CD4-positive, alpha-beta T cell (primary cell): ENCODE measurements around the gene SPSB3. TPM values are rescaled to one million over a fixed set of nuclear protein-coding genes. Genes with fewer than 3 reads are reported as not detected.

Source experiments
- ATAC-seq: fragments of 200-7000 bp; cut with Tn5 transposase; one replicate; pipeline ENCODE4 v1.10.0; 2022; ENCODE audit warnings: mild to moderate bottlenecking; ENCODE audit not compliant: poor library complexity
- CTCF ChIA-PET: fragments of 350-600 bp; sonication (Branson Sonifier 250); formaldehyde crosslinking; loops from one replicate; lab custom pipeline; 2021; ENCODE audit warnings: antibody characterized with exemption, inconsistent platforms; lab: Charles Lee
- POLR2A ChIA-PET: fragments of 350-600 bp; sonication (Branson Sonifier 250); formaldehyde crosslinking; loops from one replicate; lab custom pipeline; 2021; ENCODE audit warnings: antibody characterized with exemption, inconsistent platforms; lab: Charles Lee
- DNase-seq, 14 experiments: peaks; one replicate each; pipeline ENCODE4 v3.0.0-alpha.2; 2013 to 2020; ENCODE audit warnings: mixed read lengths in 2 of 14
- H3K27ac ChIP-seq, 2 donors: one replicate each; pipeline versions ENCODE4 v1.5.1 to v1.7.0; 2013; ENCODE audit warnings: low read length in 2 of 2, low read depth in 1 of 2, mild to moderate bottlenecking in 1 of 2
- H3K27me3 ChIP-seq, 2 experiments: 1 replicate in 1 of 2; 2 replicates in 1 of 2; pipeline versions ENCODE4 v1.6.1 to v1.7.0; 2013; ENCODE audit warnings: low read length in 2 of 2, control low read depth in 1 of 2, mild to moderate bottlenecking in 1 of 2, moderate library complexity in 1 of 2; ENCODE audit not compliant: insufficient read depth in 2 of 2, control insufficient read depth in 1 of 2
- H3K36me3 ChIP-seq: one replicate; pipeline ENCODE4 v1.6.1; 2013; ENCODE audit warnings: low read length, control low read depth; ENCODE audit not compliant: insufficient read depth
- H3K4me1 ChIP-seq: one replicate; pipeline ENCODE4 v1.6.1; 2013; ENCODE audit warnings: low read length, control low read depth; ENCODE audit not compliant: insufficient read depth
- H3K4me3 ChIP-seq: one replicate; pipeline ENCODE4 v1.5.1; 2013; ENCODE audit warnings: mild to moderate bottlenecking, low read length, moderate library complexity
- H3K9me3 ChIP-seq, 2 experiments: 1 replicate in 1 of 2; 2 replicates in 1 of 2; pipeline versions ENCODE4 v1.6.1 to v1.7.0; 2013; ENCODE audit warnings: low read length in 2 of 2, mild to moderate bottlenecking in 2 of 2, control low read depth in 1 of 2, moderate library complexity in 1 of 2; ENCODE audit not compliant: control insufficient read depth in 1 of 2, insufficient read depth in 1 of 2
- H3K27ac Mint-ChIP-seq: one replicate; pipeline ENCODE4 v1.8.0; 2020; ENCODE audit warnings: mixed read lengths
- H3K27me3 Mint-ChIP-seq: one replicate; pipeline ENCODE4 v1.8.0; 2021; ENCODE audit warnings: mixed read lengths
- H3K36me3 Mint-ChIP-seq: one replicate; pipeline ENCODE4 v1.8.0; 2021; ENCODE audit warnings: low read depth, mixed read lengths
- H3K4me1 Mint-ChIP-seq: one replicate; pipeline ENCODE4 v1.8.0; 2021; ENCODE audit warnings: low read depth, mixed read lengths
- H3K4me3 Mint-ChIP-seq: one replicate; pipeline ENCODE4 v1.8.0; 2020; ENCODE audit warnings: mild to moderate bottlenecking, mixed read lengths
- H3K9me3 Mint-ChIP-seq: one replicate; pipeline ENCODE4 v1.8.0; 2020; ENCODE audit warnings: mixed read lengths
- CTCF ChIP-seq: fragments of 200-600 bp; IDR thresholded peaks from one replicate; pipeline ENCODE4 v1.8.0; 2022; ENCODE audit warnings: antibody characterized with exemption, mild to moderate bottlenecking
- intact Hi-C, 2 experiments: fragments of 100-400 bp; cut with DNase I in 1 of 2; cut with micrococcal nuclease in 1 of 2; formaldehyde crosslinking; loops; one replicate each; pipeline versions ENCODE4 v1.15.1 to v1.9.0; 2023 to 2025; cut with DNase I, micrococcal nuclease
- total RNA-seq, 174 experiments: library from RNA in 2 of 174; stranded (reverse) in 2 of 174; gene quantifications; one replicate each; pipeline ENCODE4 v1.2.3 and lab custom pipeline; 2021 to 2026

Gene SPSB3
- total RNA-seq, 2 experiments from 2014 or later = 86.3 to 87.6 TPM

DNA sequence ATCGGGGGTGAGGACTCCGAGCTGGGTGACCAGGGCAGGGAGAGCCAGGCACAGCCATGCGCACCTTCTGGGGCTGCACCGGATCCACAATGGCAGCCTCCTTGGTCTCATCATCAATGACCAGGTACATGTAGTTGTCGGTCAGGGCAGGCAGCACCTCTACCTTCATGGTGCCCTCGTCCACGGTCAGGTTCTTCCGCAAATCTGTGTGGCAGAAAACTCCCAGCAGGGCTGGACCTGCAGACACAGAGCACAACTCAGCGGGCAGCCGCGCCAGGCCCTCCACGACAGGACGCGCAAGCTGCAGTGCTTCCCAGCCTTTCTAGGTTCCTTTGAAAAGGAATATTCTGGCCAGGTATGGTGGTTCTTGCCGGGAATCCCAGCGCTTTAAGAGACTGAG is 40.4 kb upstream of the SPSB3 start:
- POLR2A ChIA-PET = no interaction called here
- CTCF ChIA-PET = no interaction called here
- Mint-ChIP-seq H3K4me3 (no peak overlapping the region), H3K27me3 (no peaks in the 10 kb centered on the region), H3K9me3 (no peaks in the 10 kb centered on the region), H3K4me1 (peaks cover 21% of the 10 kb centered on the region), H3K36me3 (peaks cover 6% of the 10 kb centered on the region), H3K27ac (no peak overlapping the region)
- no peak for ATAC-seq
- no peak for TF ChIP-seq CTCF
- no peak for DNase-seq
- intact Hi-C loops = no loop called here
- H3K4me3 ChIP-seq = no peak overlapping the region
- no peaks in the 10 kb centered on the region for H3K27me3 ChIP-seq
- no peak overlapping the region for H3K27ac ChIP-seq
- peaks cover 45% of the 10 kb centered on the region for H3K36me3 ChIP-seq
- no peaks in the 10 kb centered on the region for H3K9me3 ChIP-seq
- H3K4me1 ChIP-seq = peaks cover 40% of the 10 kb centered on the region

- Mint-ChIP-seq H3K36me3 (peaks cover 6% of the 10 kb centered on the region), H3K27ac (no peak overlapping the region), H3K27me3 (no peaks in the 10 kb centered on the region), H3K4me3 (no peak overlapping the region), H3K4me1 (peaks cover 14% of the 10 kb centered on the region), H3K9me3 (no peaks in the 10 kb centered on the region)
- Histone ChIP-seq H3K4me3 (no peak overlapping the region), H3K9me3 (no peaks in the 10 kb centered on the region), H3K27ac (no peak overlapping the region), H3K4me1 (peaks cover 33% of the 10 kb centered on the region), H3K27me3 (no peaks in the 10 kb centered on the region), H3K36me3 (peaks cover 51% of the 10 kb centered on the region)
- ChIA-PET CTCF (no interaction called here), POLR2A (no interaction called here)
- intact Hi-C loops = no loop called here
- no peak for TF ChIP-seq CTCF
- DNase-seq = no peak
- no peak for ATAC-seq
These were observed 39.7 kb upstream of the SPSB3 start for GRCh38 chr16:1821861-1822611.

- no peak overlapping the region for H3K27ac Mint-ChIP-seq
- ChIA-PET POLR2A (no interaction called here), CTCF (no interaction called here)
- intact Hi-C loops = no loop called here
- H3K36me3 Mint-ChIP-seq = peaks cover 13% of the 10 kb centered on the region
- H3K36me3 ChIP-seq = peaks cover 61% of the 10 kb centered on the region
- no peak overlapping the region for H3K4me3 ChIP-seq
- H3K4me3 Mint-ChIP-seq = no peak overlapping the region
- no peak for TF ChIP-seq CTCF
- ATAC-seq (no peak), DNase-seq (no peak)
- no peaks in the 10 kb centered on the region for H3K9me3 ChIP-seq
- H3K27ac ChIP-seq = no peak overlapping the region
- H3K9me3 Mint-ChIP-seq = no peaks in the 10 kb centered on the region
- peaks cover 14% of the 10 kb centered on the region for H3K4me1 Mint-ChIP-seq
- H3K4me1 ChIP-seq = peaks cover 32% of the 10 kb centered on the region
- no peaks in the 10 kb centered on the region for H3K27me3 Mint-ChIP-seq
- H3K27me3 ChIP-seq = no peaks in the 10 kb centered on the region
These were observed 38.5 kb upstream of the SPSB3 start for GRCh38 chr16:1820946-1821290.
